Suppressor macrophage treated with lipopolysaccharide for 1 hour (primary cell): ENCODE results near the gene TNFRSF19.
"Not testable (repeated sequence)": the region's sequence is repeated elsewhere in the genome, so short reads cannot be mapped to it uniquely, and the experiment has no call there.

Experiments used
- DNase-seq, 3 donors: peaks; one replicate each; pipeline ENCODE4 v3.0.0-alpha.2; 2020 to 2022

TNFRSF19 gene

GRCh38 chr13:23571431-23571830 lies 1.2 kb downstream of the TNFRSF19 start:
- no peak for DNase-seq

- no peak for DNase-seq
Measured at GRCh38 chr13:23572836-23573235, 2.6 kb downstream of the TNFRSF19 start.

- DNase-seq = peak; percentile 43 to 57 (median 51)
Measured at GRCh38 chr13:23574421-23575145, 4.4 kb downstream of the TNFRSF19 start.

- DNase-seq = no peak
Measured at GRCh38 chr13:23575632-23576031, 5.4 kb downstream of the TNFRSF19 start.

- DNase-seq = peak; percentile 71 to 87 (median 74)
Measured at GRCh38 chr13:23578411-23579071, 8.3 kb downstream of the TNFRSF19 start.

- DNase-seq = peak; percentile 88 to 98 (median 97)
Measured at GRCh38 chr13:23579072-23579895, 9.1 kb downstream of the TNFRSF19 start.

GRCh38 chr13:23579896-23580683 lies 9.9 kb downstream of the TNFRSF19 start:
- no peak for DNase-seq

- no peak for DNase-seq
Measured at GRCh38 chr13:23580684-23581060, 10.5 kb downstream of the TNFRSF19 start.

GRCh38 chr13:23583491-23583890 lies 13.3 kb downstream of the TNFRSF19 start:
- no peak for DNase-seq

GRCh38 chr13:23584275-23584674 lies 14.1 kb downstream of the TNFRSF19 start:
- DNase-seq = no peak

- no peak for DNase-seq
Measured at GRCh38 chr13:23586336-23586735, 16.1 kb downstream of the TNFRSF19 start.

GRCh38 chr13:23588666-23589065 lies 18.5 kb downstream of the TNFRSF19 start:
- DNase-seq = no peak

GRCh38 chr13:23592596-23592995 lies 22.4 kb downstream of the TNFRSF19 start:
- no peak for DNase-seq

- DNase-seq = no peak
Measured at GRCh38 chr13:23593148-23593547, 22.9 kb downstream of the TNFRSF19 start.

GRCh38 chr13:23594290-23594689 lies 24.1 kb downstream of the TNFRSF19 start:
- not testable (repeated sequence) for DNase-seq

- no peak for DNase-seq
Measured at GRCh38 chr13:23598369-23598768, 28.2 kb downstream of the TNFRSF19 start.

- no peak for DNase-seq
Measured at GRCh38 chr13:23599083-23599925, 29.1 kb downstream of the TNFRSF19 start.

GRCh38 chr13:23600100-23600499 lies 29.9 kb downstream of the TNFRSF19 start:
- DNase-seq = no peak

- DNase-seq = no peak
Measured at GRCh38 chr13:23600534-23600933, 30.3 kb downstream of the TNFRSF19 start.

- no peak for DNase-seq
Measured at GRCh38 chr13:23605831-23606230, 35.6 kb downstream of the TNFRSF19 start.

GRCh38 chr13:23608138-23608537 lies 37.9 kb downstream of the TNFRSF19 start:
- no peak for DNase-seq
